Mesothelial cell of epicardium (in vitro differentiated cells): Measurements from ENCODE around the gene SLC1A7. TPM values are rescaled to one million over a fixed set of nuclear protein-coding genes. Genes with fewer than 3 reads are reported as not detected.

ENCODE experiments used
- DNase-seq, 2 experiments: peaks; one replicate each; pipeline ENCODE4 v3.0.0; 2021; ENCODE audit warnings: low spot score in 2 of 2; ENCODE audit not compliant: unreplicated experiment in 2 of 2
- H3K27ac Mint-ChIP-seq: 2 replicates; pipeline ENCODE4 v1.8.0; 2021; ENCODE audit warnings: mixed read lengths
- H3K27me3 Mint-ChIP-seq: 2 replicates; pipeline ENCODE4 v1.8.0; 2021; ENCODE audit warnings: low read depth, mixed read lengths
- H3K36me3 Mint-ChIP-seq: 2 replicates; pipeline ENCODE4 v1.8.0; 2021; ENCODE audit warnings: mixed read lengths
- H3K4me1 Mint-ChIP-seq: 2 replicates; pipeline ENCODE4 v1.8.0; 2021; ENCODE audit warnings: mixed read lengths
- H3K4me3 Mint-ChIP-seq: 2 replicates; pipeline ENCODE4 v1.8.0; 2021; ENCODE audit warnings: mild to moderate bottlenecking, moderate library complexity, mixed read lengths
- H3K9me3 Mint-ChIP-seq: 2 replicates; pipeline ENCODE4 v1.8.0; 2021; ENCODE audit warnings: mixed read lengths
- total RNA-seq: library from RNA; stranded (reverse); gene quantifications from 3 replicates; pipeline ENCODE4 v1.2.1, GENCODE V29; 2021
- TF ChIP-seq, protein P1 (sequence below): fragments of 200-600 bp; sonication (generic); IDR thresholded peaks from one replicate; pipeline ENCODE4 v1.5.0; 2021; ENCODE audit warnings: antibody characterized with exemption; ENCODE audit not compliant: unreplicated experiment

The SLC1A7 gene
- total RNA-seq, 1 donor from 2014 or later, result not detected

DNA sequence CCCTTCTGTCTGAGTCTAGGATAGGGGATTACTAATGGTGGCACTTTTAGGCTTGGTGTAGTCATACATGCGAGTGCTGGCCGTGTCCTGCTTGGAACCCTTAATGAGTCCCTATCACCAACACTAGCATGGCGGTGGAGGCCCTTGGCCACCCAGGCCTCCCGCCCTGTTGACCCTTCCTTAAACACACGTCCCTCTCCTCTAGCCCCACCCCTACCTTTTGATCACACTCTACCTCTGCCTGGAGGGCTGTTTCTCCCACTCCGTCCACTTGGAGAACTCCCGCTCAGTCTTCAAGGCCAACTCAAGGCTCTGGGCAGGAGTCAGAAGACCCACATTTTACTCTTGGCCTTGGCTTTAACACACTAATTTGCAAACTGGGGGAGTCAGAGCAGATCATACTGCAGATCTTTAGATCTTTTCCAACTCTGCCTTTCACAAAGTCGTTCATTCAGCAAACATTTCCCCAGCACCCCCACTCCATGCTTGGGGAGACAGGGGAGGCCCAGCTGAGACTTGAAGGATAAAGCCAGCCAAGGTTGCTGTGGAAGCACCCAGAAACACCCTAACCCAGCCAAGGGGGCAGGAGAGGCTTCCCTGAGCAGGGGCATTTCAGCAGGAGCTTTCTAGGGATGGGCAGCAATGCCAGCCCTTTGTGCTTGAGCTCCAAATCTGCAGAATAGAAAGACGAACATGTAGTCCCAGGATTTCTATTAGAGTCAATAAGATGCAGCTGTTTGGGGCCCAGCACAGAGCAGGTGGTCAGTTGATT, 78.5 kb downstream of the SLC1A7 start:
- TF ChIP-seq, protein P1, sequence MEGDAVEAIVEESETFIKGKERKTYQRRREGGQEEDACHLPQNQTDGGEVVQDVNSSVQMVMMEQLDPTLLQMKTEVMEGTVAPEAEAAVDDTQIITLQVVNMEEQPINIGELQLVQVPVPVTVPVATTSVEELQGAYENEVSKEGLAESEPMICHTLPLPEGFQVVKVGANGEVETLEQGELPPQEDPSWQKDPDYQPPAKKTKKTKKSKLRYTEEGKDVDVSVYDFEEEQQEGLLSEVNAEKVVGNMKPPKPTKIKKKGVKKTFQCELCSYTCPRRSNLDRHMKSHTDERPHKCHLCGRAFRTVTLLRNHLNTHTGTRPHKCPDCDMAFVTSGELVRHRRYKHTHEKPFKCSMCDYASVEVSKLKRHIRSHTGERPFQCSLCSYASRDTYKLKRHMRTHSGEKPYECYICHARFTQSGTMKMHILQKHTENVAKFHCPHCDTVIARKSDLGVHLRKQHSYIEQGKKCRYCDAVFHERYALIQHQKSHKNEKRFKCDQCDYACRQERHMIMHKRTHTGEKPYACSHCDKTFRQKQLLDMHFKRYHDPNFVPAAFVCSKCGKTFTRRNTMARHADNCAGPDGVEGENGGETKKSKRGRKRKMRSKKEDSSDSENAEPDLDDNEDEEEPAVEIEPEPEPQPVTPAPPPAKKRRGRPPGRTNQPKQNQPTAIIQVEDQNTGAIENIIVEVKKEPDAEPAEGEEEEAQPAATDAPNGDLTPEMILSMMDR, result no peak
- peaks cover 64% of the 10 kb centered on the region for H3K27me3 Mint-ChIP-seq
- H3K9me3 Mint-ChIP-seq, result no peaks in the 10 kb centered on the region
- no peak for DNase-seq
- H3K27ac Mint-ChIP-seq, result no peak overlapping the region
- peaks cover 7% of the 10 kb centered on the region for H3K4me1 Mint-ChIP-seq
- H3K4me3 Mint-ChIP-seq, result peak overlapping the region; percentile 70
- no peaks in the 10 kb centered on the region for H3K36me3 Mint-ChIP-seq

DNA sequence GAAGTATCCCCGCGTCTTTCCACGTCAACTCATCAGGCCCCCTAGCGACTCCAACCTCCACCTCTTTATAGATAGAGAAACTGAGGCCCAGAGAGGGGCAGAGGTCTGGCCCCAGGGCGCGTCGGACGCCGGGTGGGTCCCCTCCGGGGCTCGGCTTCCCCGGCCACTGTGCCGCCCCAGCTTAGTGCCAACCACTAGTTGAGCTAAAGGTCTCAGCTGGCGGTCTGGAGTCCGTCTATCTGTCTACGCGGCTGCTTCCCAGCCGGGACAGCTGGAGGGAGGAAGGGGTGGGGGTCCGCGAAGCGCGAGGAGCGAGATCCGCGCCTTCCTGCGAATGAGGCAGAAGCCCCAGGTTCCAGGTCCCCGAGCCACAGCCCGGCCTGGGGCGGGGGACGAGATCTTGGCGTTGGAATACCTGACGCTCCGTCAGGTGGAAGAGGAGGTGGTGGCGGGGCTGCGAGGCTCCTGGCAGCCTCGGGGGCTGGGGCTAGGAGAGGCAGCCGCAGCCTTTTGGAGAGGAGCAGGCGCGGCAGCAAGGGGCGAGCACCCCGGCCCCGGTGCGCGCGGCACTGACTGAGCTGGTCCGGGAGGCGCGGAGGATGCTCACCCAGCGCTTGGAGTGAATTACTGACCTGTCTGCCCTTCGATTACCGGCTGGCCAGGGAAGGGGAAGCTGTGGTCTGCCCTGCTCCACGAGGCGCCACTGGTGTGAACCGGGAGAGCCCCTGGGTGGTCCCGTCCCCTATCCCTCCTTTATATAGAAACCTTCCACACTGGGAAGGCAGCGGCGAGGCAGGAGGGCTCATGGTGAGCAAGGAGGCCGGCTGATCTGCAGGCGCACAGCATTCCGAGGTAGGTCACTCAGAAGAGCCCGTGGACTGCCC, 79.5 kb downstream of the SLC1A7 start:
- DNase-seq, result peak in 1 of 2 experiments; percentile 42
- peaks cover 73% of the 10 kb centered on the region for H3K27me3 Mint-ChIP-seq

DNA sequence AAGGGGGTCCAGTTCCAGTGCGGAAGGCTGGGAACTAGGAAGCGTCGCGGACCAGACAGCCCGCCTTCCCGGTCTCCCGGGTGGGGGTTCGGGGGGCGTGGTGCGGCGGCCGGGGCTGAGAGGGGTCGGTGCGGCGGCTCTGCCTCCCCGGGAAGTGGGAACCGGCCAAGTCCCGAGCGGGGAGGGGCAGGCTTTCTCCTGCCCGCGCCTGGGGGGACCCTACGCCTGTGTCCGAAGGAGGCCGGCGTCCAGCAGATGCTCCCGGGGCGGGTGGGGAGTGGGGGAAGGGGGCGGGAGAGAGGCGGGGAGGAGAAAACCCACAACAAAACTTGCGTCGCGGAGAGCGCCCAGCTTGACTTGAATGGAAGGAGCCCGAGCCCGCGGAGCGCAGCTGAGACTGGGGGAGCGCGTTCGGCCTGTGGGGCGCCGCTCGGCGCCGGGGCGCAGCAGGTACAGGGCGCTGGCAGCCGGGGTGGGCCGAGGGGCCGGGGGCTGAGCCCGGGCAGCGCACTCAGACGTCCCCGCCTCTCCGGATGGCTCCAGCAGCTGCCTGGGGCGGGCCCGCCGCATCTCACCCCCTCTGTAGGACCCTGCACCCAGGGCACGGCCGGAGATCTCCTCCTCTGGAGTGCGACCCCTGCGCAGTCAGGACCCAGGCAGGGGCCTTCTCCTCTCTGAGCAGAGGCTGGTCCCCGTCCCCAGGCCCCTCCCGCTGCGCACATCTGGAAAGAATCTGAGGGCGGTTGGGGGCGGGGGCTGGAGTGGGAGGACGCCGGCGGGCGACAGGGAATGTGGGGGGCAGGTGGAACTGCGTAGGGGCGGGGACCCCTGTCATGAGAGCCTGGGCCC, 80.4 kb downstream of the SLC1A7 start, which contains the start of gene PODN:
Gene PODN (plus strand): TSS at position 355 of the 849 bp plus-strand sequence. CDS start 7,643 bp downstream, outside the sequence.
- Mint-ChIP-seq H3K4me3 (peak within 1 kb of the TSS; percentile 74), H3K27ac (no peak within 1 kb of the TSS), H3K9me3 (no peaks in the 10 kb centered on the region), H3K27me3 (peaks cover 80% of the 10 kb centered on the region), H3K4me1 (peaks cover 11% of the 10 kb centered on the region), H3K36me3 (no peaks in the 10 kb centered on the region)
- TF ChIP-seq, protein P1, result no peak
- DNase-seq, result peak in 1 of 2 experiments; percentile 47

More for the DNA sequence above, 79.5 kb downstream of the SLC1A7 start:
- H3K4me1 Mint-ChIP-seq, result peaks cover 7% of the 10 kb centered on the region
- H3K9me3 Mint-ChIP-seq, result no peaks in the 10 kb centered on the region
- peak overlapping the region; percentile 70 for H3K4me3 Mint-ChIP-seq
- no peaks in the 10 kb centered on the region for H3K36me3 Mint-ChIP-seq
- no peak overlapping the region for H3K27ac Mint-ChIP-seq
- TF ChIP-seq, protein P1, result no peak

DNA sequence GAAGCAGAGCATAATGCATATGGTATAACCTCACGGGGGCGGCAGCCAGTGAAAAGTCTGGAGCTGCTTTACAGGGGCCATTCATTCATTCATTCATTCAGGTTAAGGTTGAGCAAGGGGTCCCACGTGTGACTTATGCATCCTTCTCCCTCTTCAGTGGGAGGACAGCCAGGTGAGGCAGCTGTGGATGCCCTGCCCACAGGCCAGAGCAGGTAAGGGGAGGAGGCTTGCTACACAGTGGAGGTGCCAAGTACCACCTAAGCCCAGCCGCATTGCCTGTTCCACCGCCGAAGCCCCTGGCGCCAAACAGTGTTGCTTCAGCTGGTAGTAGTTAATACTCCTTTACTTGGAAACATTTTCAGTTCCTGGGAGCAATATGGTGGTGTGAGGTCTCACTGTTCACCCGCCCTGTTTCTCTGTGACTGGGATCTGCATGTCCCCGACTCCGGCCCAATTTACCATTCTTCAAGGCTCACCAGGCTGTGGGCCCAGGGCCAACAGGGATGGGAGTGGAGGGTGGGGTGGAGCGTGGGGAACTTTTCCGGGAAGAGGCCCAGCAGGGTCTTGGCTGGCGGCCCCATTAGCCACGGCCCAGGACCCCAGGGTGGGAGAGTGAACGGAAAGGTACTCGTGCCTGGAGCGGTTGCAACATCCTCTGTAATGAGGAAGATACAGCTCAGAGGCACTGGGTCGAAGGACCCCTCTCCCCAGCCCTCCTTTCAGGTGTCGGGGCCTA, 81.1 kb downstream of the SLC1A7 start:
- Mint-ChIP-seq H3K4me3 (peak overlapping the region; percentile 74), H3K4me1 (peaks cover 11% of the 10 kb centered on the region), H3K9me3 (no peaks in the 10 kb centered on the region), H3K27me3 (peaks cover 80% of the 10 kb centered on the region), H3K27ac (no peak overlapping the region), H3K36me3 (no peaks in the 10 kb centered on the region)
- DNase-seq, result peak in 1 of 2 experiments; percentile 39
- TF ChIP-seq, protein P1, result no peak
